ENCODE measurements around the gene VPREB3.

- no peak for TF ChIP-seq CTCF (IDR thresholded peaks at IDR 0.05; ENCODE audit: control extremely low read depth in 1 of 3, insufficient read depth in 1 of 3, low read depth in 1 of 3, low read length in 3 of 3)
- no peak for TF ChIP-seq BACH1 (IDR thresholded peaks at IDR 0.05; ENCODE audit: low read length)
- TF ChIP-seq EZH2 (IDR thresholded peaks at IDR 0.05; ENCODE audit: low read depth, low read length, severe bottlenecking), result no peak
- no peak for TF ChIP-seq MAX (IDR thresholded peaks at IDR 0.05)
- TF ChIP-seq POLR2AphosphoS5 (IDR thresholded peaks at IDR 0.05; ENCODE audit: low read depth, low read length), result no peak
- TF ChIP-seq CHD2 (IDR thresholded peaks at IDR 0.05; ENCODE audit: low read length), result no peak
These were observed 25.5 kb upstream of the VPREB3 start for GRCh38 chr22:23779731-23780130.
